Mammary epithelial cell (primary cell): ENCODE results near the gene LARGE1.

Experiments
- CTCF ChIP-seq, 2 donors: IDR thresholded peaks in 1 of 2; conservative IDR thresholded peaks in 1 of 2; 2 replicates each; pipeline ENCODE4 v1.5.1; 2011 to 2012; ENCODE audit warnings: inconsistent platforms in 2 of 2, low read length in 2 of 2, mild to moderate bottlenecking in 2 of 2, control low read depth in 1 of 2, low read depth in 1 of 2; ENCODE audit not compliant: insufficient read depth in 1 of 2; ENCODE audit errors: extremely low read depth in 1 of 2
- EZH2 ChIP-seq: IDR thresholded peaks from 2 replicates; pipeline ENCODE4 v1.6.1; 2012; ENCODE audit warnings: low read length, inconsistent platforms, borderline replicate concordance

DNA sequence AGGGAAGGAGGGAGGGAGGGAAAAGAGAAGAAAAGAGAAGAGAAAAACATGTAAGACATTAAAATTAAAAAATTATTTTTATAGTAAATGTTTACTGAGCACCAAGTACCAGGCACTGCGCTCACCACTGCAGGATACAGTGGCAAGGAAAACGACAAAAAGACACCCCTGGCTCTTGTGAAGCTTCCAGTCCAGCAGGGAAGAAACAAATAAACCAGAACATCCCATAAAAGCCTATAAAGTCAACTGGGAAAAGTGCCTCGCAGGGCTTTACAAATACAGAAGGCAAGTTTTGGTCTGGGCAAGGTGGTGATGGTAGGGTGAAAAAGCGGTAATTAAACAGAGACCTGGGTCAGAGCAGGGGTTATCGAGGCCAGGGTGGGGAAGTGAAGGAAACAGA, 33.6 kb downstream of the LARGE1 start:
- TF ChIP-seq CTCF (conservative IDR thresholded peaks at IDR 0.05 in 1 of 2, IDR thresholded peaks at IDR 0.05 in 1 of 2; ENCODE audit: extremely low read depth in 1 of 2, insufficient read depth in 1 of 2, low read depth in 1 of 2, low read length in 2 of 2) (no peak), EZH2 (no peak)
